GM23338 (cell line): Measurements from ENCODE around the gene NUP43. TPM values are rescaled to one million over a fixed set of nuclear protein-coding genes. Genes with fewer than 3 reads are reported as not detected.

Source experiments
- ATAC-seq: fragments of 200-7000 bp; cut with Tn5 transposase; 3 replicates; pipeline ENCODE4 v1.9.1; 2020
- DNase-seq: peaks from one replicate; pipeline ENCODE4 v3.0.0-alpha.2; 2015; ENCODE audit warnings: low spot score
- H2AFZ ChIP-seq: fragments of 200-600 bp; sonication (generic); 2 replicates; pipeline ENCODE4 v1.8.0; 2016; ENCODE audit warnings: antibody characterized with exemption, mild to moderate bottlenecking, moderate library complexity
- H3F3A ChIP-seq: fragments of 200-600 bp; sonication (generic); replicated peaks from 2 replicates; pipeline ENCODE4 v1.8.0; 2017; ENCODE audit warnings: antibody characterized with exemption, mixed run types, low read depth
- H3K27ac ChIP-seq: fragments of 200-600 bp; sonication (generic); 2 replicates; pipeline ENCODE4 v1.6.1; 2016; ENCODE audit warnings: low read depth
- H3K27me3 ChIP-seq: fragments of 200-600 bp; sonication (generic); 2 replicates; pipeline ENCODE4 v1.8.0; 2016; ENCODE audit warnings: mild to moderate bottlenecking, mixed run types, moderate library complexity; ENCODE audit not compliant: insufficient read depth
- H3K36me3 ChIP-seq: fragments of 200-600 bp; sonication (generic); 2 replicates; pipeline ENCODE4 v1.8.0; 2016; ENCODE audit warnings: mild to moderate bottlenecking; ENCODE audit not compliant: insufficient read depth
- H3K4me1 ChIP-seq: fragments of 200-600 bp; sonication (generic); 2 replicates; pipeline ENCODE4 v1.8.0; 2016; ENCODE audit warnings: mild to moderate bottlenecking, moderate library complexity; ENCODE audit not compliant: insufficient read depth
- H3K4me2 ChIP-seq: fragments of 200-600 bp; sonication (generic); 2 replicates; pipeline ENCODE4 v1.7.1; 2017; ENCODE audit warnings: mixed run types
- H3K4me3 ChIP-seq: fragments of 200-600 bp; sonication (generic); 2 replicates; pipeline ENCODE4 v1.6.1; 2016; ENCODE audit warnings: mixed run types
- H3K79me2 ChIP-seq: fragments of 200-600 bp; sonication (generic); replicated peaks from 2 replicates; pipeline ENCODE4 v1.8.0; 2017; ENCODE audit warnings: mild to moderate bottlenecking; ENCODE audit not compliant: insufficient read depth
- H3K9me2 ChIP-seq: fragments of 200-600 bp; sonication (generic); 2 replicates; pipeline ENCODE4 v1.8.0; 2017; ENCODE audit not compliant: insufficient read depth
- H4K20me1 ChIP-seq: fragments of 200-600 bp; sonication (generic); replicated peaks from 2 replicates; pipeline ENCODE4 v1.8.0; 2017; ENCODE audit warnings: mild to moderate bottlenecking; ENCODE audit not compliant: insufficient read depth
- H3K27ac Mint-ChIP-seq: 2 replicates; pipeline ENCODE4 v1.8.0; 2020; ENCODE audit warnings: inconsistent platforms, mild to moderate bottlenecking, moderate library complexity, mixed read lengths
- H3K27me3 Mint-ChIP-seq: 3 replicates; pipeline ENCODE4 v1.8.0; 2022; ENCODE audit warnings: low read depth, mild to moderate bottlenecking, moderate library complexity, mixed read lengths, inconsistent platforms; ENCODE audit not compliant: insufficient read depth, poor library complexity
- H3K36me3 Mint-ChIP-seq: 3 replicates; pipeline ENCODE4 v1.8.0; 2021; ENCODE audit warnings: low read depth, mild to moderate bottlenecking, inconsistent platforms, moderate library complexity, mixed read lengths
- H3K4me1 Mint-ChIP-seq: 3 replicates; pipeline ENCODE4 v1.8.0; 2020; ENCODE audit warnings: mild to moderate bottlenecking, inconsistent platforms, mixed read lengths
- H3K4me3 Mint-ChIP-seq: 3 replicates; pipeline ENCODE4 v1.8.0; 2021; ENCODE audit warnings: moderate library complexity, mild to moderate bottlenecking, inconsistent platforms, mixed read lengths
- H3K9me3 Mint-ChIP-seq: 3 replicates; pipeline ENCODE4 v1.8.0; 2020; ENCODE audit warnings: moderate library complexity, mild to moderate bottlenecking, inconsistent platforms, mixed read lengths
- CREB1 ChIP-seq: fragments of 250-450 bp; sonication (Bioruptor Pico); IDR thresholded peaks from 2 replicates; pipeline ENCODE4 v1.5.0; 2020; ENCODE audit warnings: low read depth, mild to moderate bottlenecking, moderate library complexity
- CTCF ChIP-seq, 2 experiments: fragments of 200-600 bp in 1 of 2; sonication (generic) in 1 of 2; conservative IDR thresholded peaks; 2 replicates each; pipeline versions ENCODE4 v1.5.1 to v1.6.1; 2016 to 2017; ENCODE audit warnings: antibody characterized with exemption in 2 of 2, low read depth in 2 of 2, mild to moderate bottlenecking in 2 of 2, moderate library complexity in 1 of 2
- ETS1 ChIP-seq: IDR thresholded peaks from 2 replicates; pipeline ENCODE4 v1.6.1; 2016; ENCODE audit warnings: antibody characterized with exemption
- EZH2 ChIP-seq: fragments of 200-600 bp; sonication (generic); IDR thresholded peaks from one replicate; pipeline ENCODE4 v1.8.0; 2017; ENCODE audit warnings: antibody characterized with exemption, mild to moderate bottlenecking, low read depth; ENCODE audit not compliant: unreplicated experiment
- EZH2phosphoT487 ChIP-seq: fragments of 200-600 bp; sonication (generic); IDR thresholded peaks from one replicate; pipeline ENCODE4 v1.8.1; 2018; ENCODE audit warnings: antibody characterized with exemption; ENCODE audit not compliant: unreplicated experiment
- JUNB ChIP-seq: IDR thresholded peaks from one replicate; pipeline ENCODE4 v1.6.1; 2016; ENCODE audit warnings: antibody characterized with exemption; ENCODE audit not compliant: unreplicated experiment
- NANOG ChIP-seq: IDR thresholded peaks from 2 replicates; pipeline ENCODE4 v1.6.1; 2016; ENCODE audit warnings: antibody characterized with exemption, borderline replicate concordance
- POLR2AphosphoS5 ChIP-seq: IDR thresholded peaks from 2 replicates; pipeline ENCODE4 v1.6.1; 2016; ENCODE audit warnings: antibody characterized with exemption, low read depth
- REST ChIP-seq: IDR thresholded peaks from one replicate; pipeline ENCODE4 v1.6.1; 2018; ENCODE audit warnings: antibody characterized with exemption; ENCODE audit not compliant: unreplicated experiment
- STAT1 ChIP-seq: IDR thresholded peaks from one replicate; pipeline ENCODE4 v1.6.1; 2016; ENCODE audit warnings: antibody characterized with exemption; ENCODE audit not compliant: unreplicated experiment
- ZNF114 ChIP-seq: fragments of 250-450 bp; sonication (Bioruptor Pico); IDR thresholded peaks from 2 replicates; pipeline ENCODE4 v1.5.0; 2020; ENCODE audit warnings: mild to moderate bottlenecking, moderate library complexity
- ZNF331 ChIP-seq: fragments of 250-450 bp; sonication (Bioruptor Pico); IDR thresholded peaks from 2 replicates; pipeline ENCODE4 v1.5.0; 2020; ENCODE audit warnings: low read depth, mild to moderate bottlenecking, moderate library complexity
- ZNF462 ChIP-seq: fragments of 250-450 bp; sonication (Bioruptor Pico); IDR thresholded peaks from 2 replicates; pipeline ENCODE4 v1.5.0; 2020; ENCODE audit warnings: mild to moderate bottlenecking, moderate library complexity
- polyA plus RNA-seq: library from polyadenylated mRNA; unstranded; fragments of >200 nt; fragmentation: Nextera tagmentation; extraction: Ambion mirVana; gene quantifications from 2 replicates; pipeline ENCODE4 v1.2.1, GENCODE V29; 2016
- total RNA-seq: library from RNA; depleted of rRNA; stranded (reverse); fragments of >200 nt; shearing (Covaris generic); gene quantifications from 2 replicates; pipeline ENCODE4 v1.2.3, GENCODE V29; 2014

The NUP43 gene
- total and polyA plus RNA-seq, 2 experiments from 2014 or later = 23.4 to 71.8 TPM

- no peak for TF ChIP-seq ZNF462 (CRISPR knock-in tag)
Measured at GRCh38 chr6:149723771-149724417, 22.4 kb downstream of the NUP43 start (continued).

- Histone ChIP-seq H3K4me2 (no peak overlapping the region), H3K79me2 (peaks cover 6% of the 10 kb centered on the region), H3K27ac (no peak overlapping the region), H3F3A (peaks cover 6% of the 10 kb centered on the region), H3K4me3 (no peak overlapping the region), H2AFZ (no peak overlapping the region), H3K36me3 (peaks cover 12% of the 10 kb centered on the region; the same call in 1 of the 2 replicates), H4K20me1 (no peaks in the 10 kb centered on the region; the same call in 1 of the 2 replicates), H3K9me2 (no peaks in the 10 kb centered on the region), H3K27me3 (no peaks in the 10 kb centered on the region), H3K4me1 (no peaks in the 10 kb centered on the region)
- no peak for ATAC-seq
- H3K36me3 Mint-ChIP-seq = peaks cover 26% of the 10 kb centered on the region
- H3K27ac Mint-ChIP-seq = no peak overlapping the region
- no peaks in the 10 kb centered on the region for H3K4me1 Mint-ChIP-seq
- H3K4me3 Mint-ChIP-seq = no peak overlapping the region
- no peaks in the 10 kb centered on the region for H3K9me3 Mint-ChIP-seq
- H3K27me3 Mint-ChIP-seq = peaks cover 1% of the 10 kb centered on the region
- no peak for DNase-seq
- TF ChIP-seq EZH2phosphoT487 (no peak), POLR2AphosphoS5 (no peak), EZH2 (no peak), CREB1 (no peak), CTCF (conservative IDR thresholded peaks at IDR 0.05; ENCODE audit: low read depth in 2 of 2) (no peak), JUNB (no peak), ZNF114 (CRISPR knock-in tag) (no peak), NANOG (no peak), STAT1 (no peak), ETS1 (no peak), ZNF331 (no peak), REST (no peak)
Measured at GRCh38 chr6:149723262-149723661, 23.1 kb downstream of the NUP43 start.
